ENCODE results near the gene EEF1A2.

Gene EEF1A2

GRCh38 chr20:63461104-63461763 lies 37.6 kb downstream of the EEF1A2 start:
- TF ChIP-seq CTCF (IDR thresholded peaks at IDR 0.05) = no peak
- H3K27ac ChIP-seq = no peak overlapping the region
- H3K4me1 ChIP-seq (ENCODE audit: control insufficient read depth in 1 of 2, insufficient read depth in 1 of 2, low read depth in 1 of 2, low read length in 1 of 2) = no peaks in the 10 kb centered on the region
- no peaks in the 10 kb centered on the region for H3K36me3 ChIP-seq
- no peaks in the 10 kb centered on the region for H3K9me3 ChIP-seq
- peaks cover 54% of the 10 kb centered on the region for H3K27me3 ChIP-seq
- H3K4me3 ChIP-seq (ENCODE audit: low read depth in 1 of 2, low read length in 1 of 2) = no peak overlapping the region

- no peaks in the 10 kb centered on the region for H3K9me3 ChIP-seq
- H3K27me3 ChIP-seq = peaks cover 68% of the 10 kb centered on the region
- H3K27ac ChIP-seq = no peak overlapping the region
- H3K4me1 ChIP-seq (ENCODE audit: control insufficient read depth in 1 of 2, insufficient read depth in 1 of 2, low read depth in 1 of 2, low read length in 1 of 2) = no peaks in the 10 kb centered on the region
- no peak for TF ChIP-seq CTCF (IDR thresholded peaks at IDR 0.05)
- H3K4me3 ChIP-seq (ENCODE audit: low read depth in 1 of 2, low read length in 1 of 2) = no peak overlapping the region
- no peaks in the 10 kb centered on the region for H3K36me3 ChIP-seq
Measured at GRCh38 chr20:63459070-63459380, 39.9 kb downstream of the EEF1A2 start.

- H3K4me1 ChIP-seq (ENCODE audit: control insufficient read depth in 1 of 2, insufficient read depth in 1 of 2, low read depth in 1 of 2, low read length in 1 of 2) = no peaks in the 10 kb centered on the region
- no peaks in the 10 kb centered on the region for H3K36me3 ChIP-seq
- H3K4me3 ChIP-seq (ENCODE audit: low read depth in 1 of 2, low read length in 1 of 2) = no peak overlapping the region
- H3K27ac ChIP-seq = no peak overlapping the region
- H3K9me3 ChIP-seq = no peaks in the 10 kb centered on the region
- peaks cover 68% of the 10 kb centered on the region for H3K27me3 ChIP-seq
- TF ChIP-seq CTCF (IDR thresholded peaks at IDR 0.05) = no peak
Measured at GRCh38 chr20:63458170-63459069, 40.5 kb downstream of the EEF1A2 start.

- Histone ChIP-seq H3K9me3 (no peaks in the 10 kb centered on the region), H3K27me3 (peaks cover 70% of the 10 kb centered on the region), H3K4me1 (ENCODE audit: control insufficient read depth in 1 of 2, insufficient read depth in 1 of 2, low read depth in 1 of 2, low read length in 1 of 2) (no peaks in the 10 kb centered on the region), H3K4me3 (ENCODE audit: low read depth in 1 of 2, low read length in 1 of 2) (no peak overlapping the region), H3K36me3 (no peaks in the 10 kb centered on the region), H3K27ac (no peak overlapping the region)
- TF ChIP-seq CTCF (IDR thresholded peaks at IDR 0.05) = no peak
Measured at GRCh38 chr20:63457737-63458136, 41.1 kb downstream of the EEF1A2 start.

GRCh38 chr20:63456429-63457284 lies 42.2 kb downstream of the EEF1A2 start:
- Histone ChIP-seq H3K36me3 (no peaks in the 10 kb centered on the region), H3K4me1 (ENCODE audit: control insufficient read depth in 1 of 2, insufficient read depth in 1 of 2, low read depth in 1 of 2, low read length in 1 of 2) (no peaks in the 10 kb centered on the region), H3K27me3 (peaks cover 71% of the 10 kb centered on the region), H3K27ac (no peak overlapping the region), H3K9me3 (no peaks in the 10 kb centered on the region), H3K4me3 (ENCODE audit: low read depth in 1 of 2, low read length in 1 of 2) (no peak overlapping the region)
- no peak for TF ChIP-seq CTCF (IDR thresholded peaks at IDR 0.05)
